Gastrocnemius medialis (tissue), 4 donors: Measurements from ENCODE around the gene CYP4A22.
A peak's percentile ranks its signal among the peaks of the same experiment; 100 is the strongest.

ENCODE experiments used
- POLR2A ChIP-seq, 2 donors: fragments of 450-650 bp; IDR thresholded peaks; one replicate each; pipeline ENCODE4 v1.6.1; 2017; ENCODE audit warnings: antibody characterized with exemption in 2 of 2, mild to moderate bottlenecking in 2 of 2, moderate library complexity in 2 of 2
- TF ChIP-seq, protein P1 (sequence below), 5 experiments: fragments of 450-650 bp in 3 of 5; fragments of 200-600 bp in 2 of 5; sonication (generic) in 2 of 5; IDR thresholded peaks in 4 of 5; conservative IDR thresholded peaks in 1 of 5; 1 replicate in 4 of 5; 2 replicates in 1 of 5; pipeline ENCODE4 v1.5.1; 2016 to 2019; ENCODE audit warnings: antibody characterized with exemption in 5 of 5, mild to moderate bottlenecking in 3 of 5, moderate library complexity in 3 of 5

DNA sequence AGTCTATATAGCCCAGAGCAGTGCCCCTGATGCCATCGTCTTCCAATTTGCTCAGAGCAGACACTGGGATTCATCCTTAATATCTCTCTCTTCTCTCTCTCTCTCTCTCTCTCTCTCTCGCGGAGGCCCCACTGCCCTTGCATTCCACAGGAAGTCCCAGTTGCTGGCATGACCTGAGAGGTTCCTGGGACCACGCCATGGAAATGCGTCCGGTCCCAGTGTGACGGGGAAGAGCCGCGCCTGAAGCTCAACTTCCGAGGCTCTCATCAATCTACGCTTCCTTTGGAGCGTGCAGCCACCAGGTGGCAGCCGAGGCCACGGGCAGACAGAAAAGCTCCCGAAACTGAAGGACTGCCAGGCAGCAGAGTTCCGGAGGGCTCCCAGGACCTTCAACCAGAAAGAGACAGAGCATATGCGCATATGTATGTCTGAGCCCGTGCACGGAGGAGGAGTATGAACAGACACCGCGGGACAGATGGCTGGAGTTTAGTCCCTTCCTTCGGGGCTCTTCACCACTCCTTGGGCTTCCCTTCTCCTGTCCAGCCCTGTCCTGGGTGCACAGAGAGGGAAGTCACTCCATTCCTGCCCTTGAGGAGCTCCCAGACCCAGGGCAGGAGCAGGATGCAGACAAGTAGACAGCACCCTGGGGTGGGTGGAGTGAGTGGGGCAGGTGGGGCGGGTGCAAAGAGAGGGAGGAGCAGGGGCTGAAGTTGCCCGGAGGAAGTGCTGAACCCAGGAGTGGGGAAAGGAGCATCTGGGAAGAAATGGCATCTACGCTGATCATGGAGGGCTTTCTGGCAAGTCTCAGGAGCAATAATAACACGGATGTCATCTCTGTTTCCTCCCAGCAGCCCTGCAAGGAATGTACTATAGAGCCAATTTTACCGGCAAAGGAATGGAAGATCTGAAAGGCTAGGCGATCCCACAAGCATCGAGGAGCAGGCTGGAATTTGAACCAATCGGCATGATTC lies 42.1 kb downstream of the CYP4A22 start:
- TF ChIP-seq, protein P1, sequence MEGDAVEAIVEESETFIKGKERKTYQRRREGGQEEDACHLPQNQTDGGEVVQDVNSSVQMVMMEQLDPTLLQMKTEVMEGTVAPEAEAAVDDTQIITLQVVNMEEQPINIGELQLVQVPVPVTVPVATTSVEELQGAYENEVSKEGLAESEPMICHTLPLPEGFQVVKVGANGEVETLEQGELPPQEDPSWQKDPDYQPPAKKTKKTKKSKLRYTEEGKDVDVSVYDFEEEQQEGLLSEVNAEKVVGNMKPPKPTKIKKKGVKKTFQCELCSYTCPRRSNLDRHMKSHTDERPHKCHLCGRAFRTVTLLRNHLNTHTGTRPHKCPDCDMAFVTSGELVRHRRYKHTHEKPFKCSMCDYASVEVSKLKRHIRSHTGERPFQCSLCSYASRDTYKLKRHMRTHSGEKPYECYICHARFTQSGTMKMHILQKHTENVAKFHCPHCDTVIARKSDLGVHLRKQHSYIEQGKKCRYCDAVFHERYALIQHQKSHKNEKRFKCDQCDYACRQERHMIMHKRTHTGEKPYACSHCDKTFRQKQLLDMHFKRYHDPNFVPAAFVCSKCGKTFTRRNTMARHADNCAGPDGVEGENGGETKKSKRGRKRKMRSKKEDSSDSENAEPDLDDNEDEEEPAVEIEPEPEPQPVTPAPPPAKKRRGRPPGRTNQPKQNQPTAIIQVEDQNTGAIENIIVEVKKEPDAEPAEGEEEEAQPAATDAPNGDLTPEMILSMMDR (IDR thresholded peaks at IDR 0.05 in 4 of 5, conservative IDR thresholded peaks at IDR 0.05 in 1 of 5), result peak; percentile 79 to 94 (median 88)
- TF ChIP-seq POLR2A (IDR thresholded peaks at IDR 0.05), result no peak
